ENCODE data around the gene TBX1.

TBX1 gene

GRCh38 chr22:19760058-19760950 is at the start of gene TBX1:
TBX1 (plus strand) TSS chr22:19760778; CDS start chr22:19760844, 66 bp downstream.
- DNase-seq = no peak

GRCh38 chr22:19713245-19713644 is 47.3 kb upstream of the TBX1 start:
- DNase-seq = peak; percentile 18

- peak; percentile 65 for DNase-seq
Observed at GRCh38 chr22:19713650-19714311, 46.8 kb upstream of the TBX1 start.

GRCh38 chr22:19714312-19715187 is 46.0 kb upstream of the TBX1 start, which contains the start of gene SEPTIN5:
SEPTIN5 (plus strand) TSS chr22:19714503; CDS start chr22:19714589, 86 bp downstream.
- DNase-seq = peak; percentile 33

- no peak for DNase-seq
Observed at GRCh38 chr22:19715188-19715930, 45.2 kb upstream of the TBX1 start.

DNA sequence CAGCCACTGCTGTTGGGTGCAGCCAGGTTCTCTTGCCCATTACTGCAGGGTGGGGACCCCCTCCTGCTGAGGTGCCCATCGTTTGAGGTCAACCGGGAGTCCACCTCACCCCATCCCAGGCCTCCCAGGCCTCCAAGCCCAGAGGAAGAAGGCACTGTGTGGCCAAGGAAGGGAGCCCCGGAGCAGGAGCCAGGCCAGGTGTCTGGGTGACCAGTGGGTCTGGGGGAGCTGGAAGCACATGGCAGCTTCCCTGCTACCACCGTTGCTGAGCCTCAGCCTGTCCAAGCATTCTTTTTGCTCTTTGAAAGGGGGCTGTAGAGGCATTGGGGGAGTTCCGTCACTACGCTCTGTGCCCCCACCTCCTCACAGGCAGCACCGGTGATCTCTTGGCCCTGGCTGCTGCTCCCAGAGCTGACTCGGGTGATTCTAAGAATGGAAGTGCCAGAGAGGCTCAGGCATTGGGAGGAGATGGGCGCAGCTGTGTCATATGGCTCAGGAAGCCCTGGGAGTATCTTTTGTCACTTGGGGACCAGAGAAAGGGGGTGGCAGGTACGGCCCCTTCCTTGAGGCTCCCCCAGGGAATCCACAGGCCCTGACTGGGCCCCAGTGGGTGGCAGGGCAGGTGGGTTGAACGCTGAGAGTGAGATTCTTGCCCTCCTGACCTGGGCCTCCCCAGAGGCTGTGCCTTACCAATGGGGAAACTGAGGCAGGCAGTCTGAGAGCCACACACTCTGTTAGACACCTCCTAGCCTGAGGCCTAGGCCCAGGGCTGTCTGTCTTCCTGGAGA is 44.3 kb upstream of the TBX1 start:
- DNase-seq = peak; percentile 22

GRCh38 chr22:19716829-19717105 is 43.8 kb upstream of the TBX1 start:
- no peak for DNase-seq

DNA sequence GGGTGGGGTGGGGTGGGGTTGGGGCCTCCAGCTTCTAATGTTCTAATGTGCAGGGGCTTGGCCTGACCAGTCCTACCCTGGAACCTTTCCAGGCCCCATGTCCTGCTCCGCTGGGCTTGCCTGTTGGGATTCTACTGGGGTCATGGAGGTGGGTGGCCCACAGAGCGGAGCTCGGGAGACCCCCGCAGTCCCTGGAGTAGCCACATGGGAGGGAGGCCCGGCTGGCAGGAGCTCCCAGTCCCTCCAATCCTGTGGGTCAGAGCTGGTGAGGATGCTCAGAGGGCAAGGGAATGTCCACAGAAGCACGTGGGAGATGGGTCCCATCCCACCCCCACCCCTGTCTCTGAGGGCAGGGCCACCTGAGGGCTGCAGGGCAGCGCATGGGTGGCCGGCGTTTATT is 43.4 kb upstream of the TBX1 start:
- DNase-seq = peak; percentile 36

DNA sequence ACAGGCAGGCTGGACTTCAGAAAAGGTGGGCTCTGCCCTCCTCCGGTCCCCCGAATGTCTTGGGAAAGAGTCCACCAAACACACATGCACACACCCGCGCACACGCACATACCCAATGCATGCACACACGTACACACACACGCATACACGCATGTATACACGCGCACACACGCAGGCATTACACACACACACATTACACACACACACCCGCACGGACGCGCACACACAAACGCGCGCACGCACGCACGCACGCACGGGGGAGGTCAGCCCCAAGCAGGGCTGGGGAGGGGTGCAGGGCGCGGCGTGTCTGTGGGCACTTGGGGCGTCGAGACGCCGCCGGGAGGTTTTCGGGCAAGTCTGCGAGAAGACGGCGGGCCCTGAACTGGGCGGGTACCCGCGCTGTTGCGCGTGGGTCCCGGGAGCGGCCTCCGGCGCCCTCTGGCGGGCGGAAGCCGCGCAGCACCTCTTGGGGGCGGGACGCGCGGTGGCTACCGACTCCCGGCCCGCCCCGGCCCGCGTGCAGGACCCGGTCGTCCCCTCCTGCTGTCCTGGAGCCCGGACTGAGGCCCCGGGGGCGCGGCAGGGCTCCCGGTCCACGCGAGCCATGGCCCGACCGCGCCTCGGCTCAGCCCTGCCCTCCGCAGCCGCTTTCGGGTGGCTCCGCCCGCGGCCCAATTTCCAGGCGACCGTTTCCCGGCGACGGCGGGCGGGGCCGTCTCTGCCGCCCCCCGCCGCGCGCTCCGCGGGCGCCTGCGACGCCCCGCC is 42.7 kb upstream of the TBX1 start:
- peak; percentile 87 for DNase-seq

DNA sequence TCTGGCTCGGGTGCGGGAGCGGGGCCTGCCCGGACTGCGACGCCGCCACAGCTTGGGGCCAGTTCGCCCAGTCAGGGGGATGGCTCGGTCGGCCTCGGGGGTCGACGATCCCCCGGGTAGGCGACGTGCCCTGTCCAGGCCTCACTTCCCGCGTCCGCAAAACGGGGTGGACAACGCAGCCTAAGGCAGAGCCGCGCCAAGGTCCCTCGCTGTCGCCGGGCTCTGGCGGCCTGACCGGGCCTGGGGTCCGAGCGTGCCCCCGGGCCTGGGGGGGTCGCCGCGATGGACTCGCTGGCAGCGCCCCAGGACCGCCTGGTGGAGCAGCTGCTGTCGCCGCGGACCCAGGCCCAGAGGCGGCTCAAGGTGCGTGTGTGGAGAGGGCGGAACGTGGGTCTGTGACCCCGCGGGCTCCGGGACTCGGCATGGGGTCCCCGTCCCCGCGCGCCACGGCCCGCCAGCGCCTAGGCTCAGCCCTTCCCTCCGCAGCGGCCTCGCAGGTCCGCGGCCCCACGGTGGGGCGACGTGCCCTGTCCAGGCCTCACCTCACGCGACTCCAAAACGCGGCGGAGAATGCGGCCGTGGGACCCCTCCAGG is 42.0 kb upstream of the TBX1 start:
- DNase-seq = no peak

- peak; percentile 48 for DNase-seq
Observed at GRCh38 chr22:19719050-19719482, 41.5 kb upstream of the TBX1 start.

DNA sequence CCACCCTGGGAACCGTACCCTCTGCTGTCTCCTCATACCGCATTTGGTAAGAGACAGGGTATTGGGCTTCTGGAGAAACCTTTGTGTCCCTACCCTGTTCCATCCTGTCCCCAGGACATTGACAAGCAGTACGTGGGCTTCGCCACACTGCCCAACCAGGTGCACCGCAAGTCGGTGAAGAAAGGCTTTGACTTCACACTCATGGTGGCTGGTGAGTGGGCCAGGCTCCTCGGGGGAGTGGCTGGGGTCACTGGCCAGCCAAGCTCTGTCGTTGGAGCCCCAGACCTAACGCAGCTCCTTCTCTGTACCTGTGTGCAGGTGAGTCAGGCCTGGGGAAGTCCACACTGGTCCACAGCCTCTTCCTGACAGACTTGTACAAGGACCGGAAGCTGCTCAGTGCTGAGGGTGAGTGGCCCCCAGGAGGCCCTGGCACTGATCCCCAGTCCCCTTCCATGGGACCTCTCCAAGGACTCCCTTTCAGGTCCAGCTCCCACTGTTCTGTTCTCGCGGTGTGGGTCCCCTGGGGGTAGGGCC is 41.0 kb upstream of the TBX1 start:
- DNase-seq = peak; percentile 35

DNA sequence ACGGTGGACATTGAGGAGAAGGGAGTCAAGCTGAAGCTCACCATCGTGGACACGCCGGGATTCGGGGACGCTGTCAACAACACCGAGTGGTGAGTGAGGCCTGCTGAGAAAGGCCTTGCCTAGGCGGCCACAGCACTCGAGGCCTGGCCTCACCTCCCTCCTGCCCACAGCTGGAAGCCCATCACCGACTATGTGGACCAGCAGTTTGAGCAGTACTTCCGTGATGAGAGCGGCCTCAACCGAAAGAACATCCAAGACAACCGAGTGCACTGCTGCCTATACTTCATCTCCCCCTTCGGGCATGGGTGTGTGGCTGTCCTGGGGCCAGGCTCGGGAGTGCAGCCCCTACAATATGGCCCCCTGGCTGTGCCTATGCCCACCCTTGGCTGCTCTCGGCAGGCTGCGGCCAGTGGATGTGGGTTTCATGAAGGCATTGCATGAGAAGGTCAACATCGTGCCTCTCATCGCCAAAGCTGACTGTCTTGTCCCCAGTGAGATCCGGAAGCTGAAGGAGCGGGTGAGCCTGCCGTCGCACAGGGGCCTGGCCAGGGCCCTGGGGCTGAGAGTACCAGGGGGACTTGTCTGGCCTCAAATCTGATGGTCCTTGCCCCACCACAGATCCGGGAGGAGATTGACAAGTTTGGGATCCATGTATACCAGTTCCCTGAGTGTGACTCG is 40.3 kb upstream of the TBX1 start:
- peak; percentile 23 for DNase-seq

GRCh38 chr22:19720999-19721329 is 39.6 kb upstream of the TBX1 start:
- no peak for DNase-seq

- peak; percentile 30 for DNase-seq
Observed at GRCh38 chr22:19721330-19722177, 39.0 kb upstream of the TBX1 start.

DNA sequence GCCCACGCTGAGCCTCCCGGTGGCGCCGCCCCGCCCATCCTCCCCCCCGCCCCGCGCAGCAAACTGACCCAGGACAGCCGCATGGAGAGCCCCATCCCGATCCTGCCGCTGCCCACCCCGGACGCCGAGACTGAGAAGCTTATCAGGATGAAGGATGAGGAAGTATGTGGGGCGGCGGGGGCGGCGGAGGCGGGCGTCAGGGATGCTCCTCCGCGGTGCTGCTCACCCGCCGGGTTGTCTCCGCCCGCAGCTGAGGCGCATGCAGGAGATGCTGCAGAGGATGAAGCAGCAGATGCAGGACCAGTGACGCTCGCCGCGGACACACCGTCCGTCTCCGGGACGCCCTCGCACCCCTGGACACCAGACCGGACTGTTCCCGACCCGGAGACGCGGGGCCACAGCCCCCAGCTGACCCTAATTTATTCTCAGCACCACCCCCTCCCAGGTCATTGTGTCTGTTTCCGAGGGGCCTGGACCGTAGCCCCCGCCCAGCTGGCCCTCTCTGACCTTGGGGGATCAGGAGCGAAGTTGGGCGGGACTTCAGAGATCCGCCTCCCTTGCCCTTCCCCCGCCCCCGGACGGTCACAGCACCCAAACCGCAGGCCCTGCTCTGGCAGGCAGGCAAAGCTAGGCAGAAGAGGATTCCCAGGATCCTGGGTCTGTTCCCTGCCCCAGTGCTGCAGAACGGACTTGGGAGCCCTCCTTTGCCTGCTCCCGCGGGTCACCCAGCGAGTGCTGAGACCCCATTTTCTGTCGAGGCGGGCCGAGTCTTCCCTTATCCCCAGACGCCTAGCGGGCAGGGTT is 38.2 kb upstream of the TBX1 start:
- no peak for DNase-seq

DNA sequence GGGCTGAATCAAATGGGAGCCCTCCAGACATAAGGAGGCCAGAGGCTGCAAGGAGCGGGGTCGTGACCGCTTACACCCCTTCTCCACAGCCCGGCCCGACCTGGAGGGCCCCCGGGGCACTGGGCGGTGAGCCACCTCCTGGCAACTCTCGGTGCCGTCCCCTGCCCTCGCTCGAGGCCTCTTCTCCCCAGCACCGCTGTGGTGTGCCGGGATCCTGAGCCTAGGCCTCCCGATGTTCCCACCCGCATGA is 37.7 kb upstream of the TBX1 start:
- DNase-seq = no peak

Data from right hindlimb (tissue), 1 donor.